Right lung (tissue), 10 donors: ENCODE measurements around the gene ZNF200. TPM values are rescaled to one million over a fixed set of nuclear protein-coding genes. Genes with fewer than 3 reads are reported as not detected.
"Not testable (repeated sequence)": the region's sequence is repeated elsewhere in the genome, so short reads cannot be mapped to it uniquely, and the experiment has no call there.

ENCODE experiments used
- DNase-seq, 2 donors: peaks; one replicate each; pipeline ENCODE4 v3.0.0-alpha.2; 2013
- long read RNA-seq, 8 donors: transcript quantifications; one replicate each; lab custom pipeline, GENCODE V29; 2026
- polyA plus RNA-seq, 5 donors: library from polyadenylated mRNA; unstranded; fragments of 120-200 nt; gene quantifications; one replicate each; pipeline versions ENCODE4 v1.2.1 to v1.2.3, GENCODE V29; 2013; ENCODE audit warnings: inconsistent platforms in 1 of 5, low replicate concordance in 1 of 5; ENCODE audit not compliant: insufficient read length in 5 of 5, insufficient read depth in 1 of 5

ZNF200 gene, protein sequence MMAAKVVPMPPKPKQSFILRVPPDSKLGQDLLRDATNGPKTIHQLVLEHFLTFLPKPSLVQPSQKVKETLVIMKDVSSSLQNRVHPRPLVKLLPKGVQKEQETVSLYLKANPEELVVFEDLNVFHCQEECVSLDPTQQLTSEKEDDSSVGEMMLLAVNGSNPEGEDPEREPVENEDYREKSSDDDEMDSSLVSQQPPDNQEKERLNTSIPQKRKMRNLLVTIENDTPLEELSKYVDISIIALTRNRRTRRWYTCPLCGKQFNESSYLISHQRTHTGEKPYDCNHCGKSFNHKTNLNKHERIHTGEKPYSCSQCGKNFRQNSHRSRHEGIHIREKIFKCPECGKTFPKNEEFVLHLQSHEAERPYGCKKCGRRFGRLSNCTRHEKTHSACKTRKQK
- polyA plus RNA-seq: 10 to 100 TPM; 11.3 to 15.4 (median 13.7) TPM
- long read RNA-seq, donor 1, full-length matches to known transcripts: 11 of 11 reads
- long read RNA-seq, donor 1, partial matches to known transcripts: 0 of 11 reads
- long read RNA-seq, donor 1, other reads (novel, unspliced or antisense): 0 of 11 reads
- long read RNA-seq, donor 2, full-length matches to known transcripts: 15 of 15 reads
- long read RNA-seq, donor 2, partial matches to known transcripts: 0 of 15 reads
- long read RNA-seq, donor 2, other reads (novel, unspliced or antisense): 0 of 15 reads
- long read RNA-seq, donor 3, full-length matches to known transcripts: 13 of 13 reads
- long read RNA-seq, donor 3, partial matches to known transcripts: 0 of 13 reads
- long read RNA-seq, donor 3, other reads (novel, unspliced or antisense): 0 of 13 reads
- long read RNA-seq, donor 4, full-length matches to known transcripts: 4 of 4 reads
- long read RNA-seq, donor 4, partial matches to known transcripts: 0 of 4 reads
- long read RNA-seq, donor 4, other reads (novel, unspliced or antisense): 0 of 4 reads
- long read RNA-seq, donor 5, full-length matches to known transcripts: 18 of 18 reads
- long read RNA-seq, donor 5, partial matches to known transcripts: 0 of 18 reads
- long read RNA-seq, donor 5, other reads (novel, unspliced or antisense): 0 of 18 reads
- long read RNA-seq, donor 6, full-length matches to known transcripts: 11 of 11 reads
- long read RNA-seq, donor 6, partial matches to known transcripts: 0 of 11 reads
- long read RNA-seq, donor 6, other reads (novel, unspliced or antisense): 0 of 11 reads
- long read RNA-seq, donor 7, full-length matches to known transcripts: 3 of 3 reads
- long read RNA-seq, donor 7, partial matches to known transcripts: 0 of 3 reads
- long read RNA-seq, donor 7, other reads (novel, unspliced or antisense): 0 of 3 reads
- long read RNA-seq, donor 8, full-length matches to known transcripts: 6 of 6 reads
- long read RNA-seq, donor 8, partial matches to known transcripts: 0 of 6 reads
- long read RNA-seq, donor 8, other reads (novel, unspliced or antisense): 0 of 6 reads

GRCh38 chr16:3234857-3235561 lies at the start of gene ZNF200:
ZNF200 (minus strand) TSS chr16:3235158; CDS start chr16:3233755, 1,403 bp downstream.
- DNase-seq: peak; percentile 97

DNA sequence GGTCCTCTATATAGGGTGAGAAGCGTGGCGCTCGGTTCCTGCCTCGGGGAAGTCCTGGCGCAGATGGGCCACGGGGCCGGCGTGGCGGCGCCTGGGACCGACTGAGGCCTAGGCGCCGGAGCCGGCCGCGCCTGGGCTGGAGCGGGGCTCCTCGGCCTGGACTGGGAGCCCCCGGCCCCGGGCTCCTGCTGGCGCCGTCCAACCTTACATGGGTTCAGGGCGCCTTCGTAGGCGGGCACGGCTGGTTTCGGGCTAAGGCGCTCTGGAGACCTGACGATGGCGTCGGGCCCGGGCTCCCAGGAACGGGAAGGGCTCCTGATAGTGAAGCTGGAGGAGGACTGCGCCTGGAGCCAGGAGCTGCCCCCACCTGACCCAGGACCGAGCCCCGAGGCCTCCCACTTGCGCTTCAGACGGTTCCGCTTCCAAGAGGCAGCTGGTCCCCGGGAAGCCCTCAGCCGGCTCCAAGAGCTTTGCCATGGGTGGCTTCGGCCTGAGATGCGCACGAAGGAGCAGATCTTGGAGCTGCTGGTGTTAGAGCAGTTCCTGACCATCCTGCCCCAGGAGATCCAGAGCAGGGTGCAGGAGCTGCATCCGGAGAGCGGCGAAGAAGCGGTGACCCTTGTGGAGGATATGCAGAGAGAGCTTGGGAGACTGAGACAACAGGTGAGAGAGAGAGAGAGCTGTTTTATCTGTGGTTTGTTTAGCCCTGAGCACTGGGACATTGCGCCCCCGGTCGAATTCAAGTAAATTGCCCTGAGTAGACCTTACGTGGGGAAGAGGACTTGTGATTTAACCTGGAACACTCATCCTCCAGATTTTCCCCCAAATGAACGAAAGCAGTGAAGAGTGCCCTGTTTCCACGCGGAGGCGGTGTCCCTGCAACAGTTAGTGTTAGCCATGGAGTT lies 48.8 kb upstream of the ZNF200 start:
- no peak for DNase-seq

- DNase-seq: peak; percentile 94 to 97
Observed at GRCh38 chr16:3282730-3283542, 48.0 kb upstream of the ZNF200 start, which contains the start of gene ZNF263. ZNF263 (plus strand) TSS chr16:3283491; CDS start chr16:3283819, 328 bp downstream.

- no peak for DNase-seq
Observed at GRCh38 chr16:3282103-3282729, 47.3 kb upstream of the ZNF200 start.

DNA sequence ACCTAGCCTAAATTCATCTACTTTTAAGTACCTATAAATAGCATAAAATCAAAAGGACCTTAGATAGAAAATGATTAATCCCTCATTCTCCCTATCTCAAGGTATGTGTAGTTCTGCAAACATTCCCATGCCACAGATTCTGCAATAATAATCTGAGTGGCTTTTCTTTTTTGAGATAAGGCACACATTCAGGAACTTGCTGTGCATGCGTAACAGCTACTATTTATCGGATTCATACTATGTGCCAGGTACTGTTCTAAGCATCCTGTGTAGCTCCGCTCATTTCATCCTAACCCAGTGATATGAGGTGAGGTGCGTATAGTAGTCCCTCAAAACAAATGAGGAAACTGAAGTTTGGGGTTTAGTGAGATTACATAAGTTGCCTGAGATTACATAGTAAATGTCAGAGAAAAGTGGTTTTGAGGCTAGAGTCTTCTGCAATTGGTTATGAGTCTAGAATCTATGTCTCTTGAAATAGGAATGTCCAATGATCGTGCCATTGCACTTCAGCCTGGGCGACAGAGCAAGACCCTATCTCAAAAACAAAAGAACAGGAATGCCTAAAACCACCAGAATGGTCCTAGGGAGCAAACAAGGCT lies 46.4 kb upstream of the ZNF200 start:
- no peak for DNase-seq

- no peak for DNase-seq
Observed at GRCh38 chr16:3276679-3277078, 41.7 kb upstream of the ZNF200 start.

GRCh38 chr16:3274947-3275346 lies 40.0 kb upstream of the ZNF200 start:
- DNase-seq: no peak

GRCh38 chr16:3274490-3274889 lies 39.5 kb upstream of the ZNF200 start:
- no peak for DNase-seq

DNA sequence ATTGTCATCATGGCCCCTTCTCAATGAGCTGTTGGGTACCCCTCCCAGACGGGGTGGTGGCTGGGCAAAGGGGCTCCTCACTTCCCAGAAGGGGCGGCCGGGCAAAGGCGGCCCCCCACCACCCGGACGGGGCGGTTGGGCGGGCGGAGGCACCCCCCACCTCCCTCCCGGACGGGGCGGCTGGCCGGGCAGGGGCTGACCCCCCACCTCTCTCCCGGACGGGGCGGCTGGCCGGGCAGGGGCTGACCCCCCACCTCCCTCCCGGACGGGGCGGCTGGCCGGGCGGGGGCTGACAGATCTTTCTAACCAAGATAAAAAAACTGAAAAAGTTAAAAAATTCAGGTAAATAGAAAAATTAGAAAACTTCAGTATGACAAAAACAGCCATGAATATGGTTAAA lies 36.3 kb upstream of the ZNF200 start:
- not testable (repeated sequence) for DNase-seq

DNA sequence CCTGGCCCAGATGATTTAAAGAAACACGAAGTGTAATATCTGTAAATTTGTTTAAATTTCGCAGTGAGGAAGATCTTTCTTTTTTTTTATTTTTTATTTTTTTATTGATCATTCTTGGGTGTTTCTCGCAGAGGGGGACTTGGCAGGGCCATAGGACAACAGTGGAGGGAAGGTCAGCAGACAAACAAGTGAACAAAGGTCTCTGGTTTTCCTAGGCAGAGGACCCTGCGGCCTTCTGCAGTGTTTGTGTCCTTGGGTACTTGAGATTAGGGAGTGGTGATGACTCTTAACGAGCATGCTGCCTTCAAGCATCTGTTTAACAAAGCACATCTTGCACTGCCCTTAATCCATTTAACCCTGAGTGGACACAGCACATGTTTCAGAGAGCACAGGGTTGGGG lies 35.8 kb upstream of the ZNF200 start:
- DNase-seq: not testable (repeated sequence)

GRCh38 chr16:3268294-3268693 lies 33.3 kb upstream of the ZNF200 start:
- DNase-seq: no peak

DNA sequence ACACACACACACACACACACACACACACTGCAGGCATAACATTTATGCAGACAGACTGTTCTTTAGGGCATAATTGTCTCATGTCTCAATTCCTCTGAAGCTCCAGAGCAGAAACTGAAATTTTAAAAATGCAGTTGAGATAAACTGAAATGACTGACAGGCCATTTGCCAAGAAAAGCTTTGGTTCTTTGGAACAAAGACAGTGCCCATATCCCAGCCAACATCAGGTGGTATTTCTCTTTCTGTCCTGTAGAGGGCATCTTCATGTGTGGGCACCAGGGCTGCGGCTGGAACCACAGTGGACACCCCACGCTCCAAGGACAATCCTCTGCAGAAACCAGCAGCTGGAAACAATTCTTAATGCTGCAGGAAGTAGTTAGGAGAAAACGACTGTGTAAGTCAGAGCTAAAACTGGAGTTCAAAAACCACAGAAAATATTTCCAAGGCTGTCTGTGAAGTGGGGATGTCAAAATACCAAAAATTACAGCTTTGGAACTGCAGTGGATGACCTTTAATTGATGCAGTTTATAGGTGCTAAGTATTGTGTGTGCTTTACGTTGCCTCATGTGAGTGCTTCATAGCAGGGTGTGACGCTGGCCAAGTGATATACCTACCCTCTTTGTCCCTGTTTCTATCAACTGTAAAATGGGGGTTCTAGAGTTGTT lies 32.0 kb upstream of the ZNF200 start:
- DNase-seq: peak in 1 of 2 donors; percentile 11

GRCh38 chr16:3264137-3265036 lies 29.4 kb upstream of the ZNF200 start:
- DNase-seq: peak; percentile 96

- DNase-seq: no peak
Observed at GRCh38 chr16:3262517-3262916, 27.6 kb upstream of the ZNF200 start.

DNA sequence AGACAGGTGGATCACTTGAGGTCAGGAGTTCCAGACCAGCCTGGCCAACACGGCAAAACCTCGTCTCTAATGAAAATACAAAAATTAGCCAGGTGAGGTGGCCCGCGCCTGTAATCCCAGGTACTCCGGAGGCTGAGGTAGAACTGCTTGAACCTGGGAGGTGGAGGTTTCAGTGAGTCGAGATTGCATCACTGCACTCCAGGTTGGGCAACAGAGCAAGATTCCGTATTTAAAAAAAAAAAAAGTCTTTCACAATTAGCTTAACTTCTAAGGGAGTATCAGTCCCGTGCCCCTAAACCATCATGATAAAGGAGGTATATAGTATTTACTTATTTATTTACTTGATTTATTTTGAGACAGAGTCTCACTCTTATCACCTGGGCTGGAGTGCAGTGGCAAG lies 24.9 kb upstream of the ZNF200 start:
- no peak for DNase-seq
